HEK293 (cell line): ENCODE measurements around the gene LSS.

Experiments
- BCL11B ChIP-seq: fragments of 450-650 bp; formaldehyde crosslinking; IDR thresholded peaks from 2 replicates; pipeline ENCODE4 v1.5.1; 2016; ENCODE audit warnings: low read depth, missing biosample characterization, missing genetic modification characterization
- CTCF ChIP-seq: fragments of 450-650 bp; formaldehyde crosslinking; IDR thresholded peaks from 2 replicates; pipeline ENCODE4 v1.5.1; 2016; ENCODE audit warnings: missing biosample characterization, missing genetic modification characterization
- PBX3 ChIP-seq: sonication (generic); formaldehyde crosslinking; IDR thresholded peaks from 2 replicates; pipeline ENCODE4 v1.8.1; 2022; ENCODE audit warnings: mild to moderate bottlenecking, moderate library complexity, missing genetic modification reagents
- REST ChIP-seq: fragments of 450-650 bp; formaldehyde crosslinking; IDR thresholded peaks from 2 replicates; pipeline ENCODE4 v1.5.1; 2016; ENCODE audit warnings: missing biosample characterization, missing genetic modification characterization
- SP2 ChIP-seq: fragments of 450-650 bp; formaldehyde crosslinking; IDR thresholded peaks from 2 replicates; pipeline ENCODE4 v1.5.1; 2016; ENCODE audit warnings: missing biosample characterization, missing genetic modification characterization
- ZBTB21 ChIP-seq: fragments of 450-650 bp; formaldehyde crosslinking; IDR thresholded peaks from 2 replicates; pipeline ENCODE4 v1.5.1; 2017; ENCODE audit warnings: missing biosample characterization, missing genetic modification characterization
- ZBTB49 ChIP-seq: fragments of 450-650 bp; formaldehyde crosslinking; IDR thresholded peaks from 2 replicates; pipeline ENCODE4 v1.5.1; 2016; ENCODE audit warnings: missing biosample characterization, missing genetic modification characterization, low read depth
- ZNF48 ChIP-seq: fragments of 450-650 bp; formaldehyde crosslinking; IDR thresholded peaks from 2 replicates; pipeline ENCODE4 v1.5.1; 2016; ENCODE audit warnings: missing biosample characterization, missing genetic modification characterization
- ZNF76 ChIP-seq: fragments of 450-650 bp; formaldehyde crosslinking; IDR thresholded peaks from 2 replicates; pipeline ENCODE4; 2016; ENCODE audit warnings: low read depth, missing biosample characterization, missing genetic modification characterization, borderline replicate concordance

- TF ChIP-seq CTCF (tag by site-specific recombination) (no peak), ZNF48 (no peak), ZBTB49 (no peak), ZNF76 (no peak), SP2 (tag by site-specific recombination) (no peak), PBX3 (CRISPR knock-in tag) (no peak), REST (tag by site-specific recombination) (no peak), ZBTB21 (no peak), BCL11B (tag by site-specific recombination) (no peak)
Observed at GRCh38 chr21:46214478-46215340, 13.9 kb downstream of the LSS start.
